Natural killer cell (primary cell): ENCODE data around the gene HOMER2. TPM values are rescaled to one million over a fixed set of nuclear protein-coding genes. Genes with fewer than 3 reads are reported as not detected.

Experiments used
- ATAC-seq, 3 donors: fragments of 150-1000 bp in 2 of 3; fragments of 200-7000 bp in 1 of 3; cut with Tn5 transposase; 1 replicate in 1 of 3; 2 replicates in 2 of 3; pipeline ENCODE4 v1.10.0; 2021; ENCODE audit warnings: mild to moderate bottlenecking in 2 of 3, moderate library complexity in 2 of 3
- DNase-seq, 2 donors: peaks; one replicate each; pipeline versions ENCODE4 v3.0.0 to v3.0.0-alpha.2; 2013 to 2021; ENCODE audit warnings: mixed read lengths in 1 of 2
- H3K27ac ChIP-seq: one replicate; pipeline ENCODE4 v1.5.1; 2013; ENCODE audit warnings: mild to moderate bottlenecking, low read length
- H3K27me3 ChIP-seq: one replicate; pipeline ENCODE4 v1.6.1; 2013; ENCODE audit warnings: low read length; ENCODE audit not compliant: control insufficient read depth, insufficient read depth
- H3K36me3 ChIP-seq: one replicate; pipeline ENCODE4 v1.6.1; 2013; ENCODE audit warnings: low read length; ENCODE audit not compliant: control insufficient read depth, insufficient read depth
- H3K4me1 ChIP-seq: one replicate; pipeline ENCODE4 v1.6.1; 2013; ENCODE audit warnings: low read length; ENCODE audit not compliant: control insufficient read depth, insufficient read depth
- H3K4me3 ChIP-seq: one replicate; pipeline ENCODE4 v1.5.1; 2013; ENCODE audit warnings: low read length
- H3K9me3 ChIP-seq: one replicate; pipeline ENCODE4 v1.6.1; 2013; ENCODE audit warnings: low read length; ENCODE audit not compliant: control insufficient read depth, insufficient read depth
- H3K27ac Mint-ChIP-seq, 2 donors: one replicate each; pipeline ENCODE4 v1.8.0; 2022; ENCODE audit warnings: mild to moderate bottlenecking in 2 of 2, mixed read lengths in 2 of 2, moderate library complexity in 1 of 2
- H3K27me3 Mint-ChIP-seq, 2 donors: one replicate each; pipeline ENCODE4 v1.8.0; 2022; ENCODE audit warnings: low read depth in 2 of 2, mixed read lengths in 2 of 2
- H3K36me3 Mint-ChIP-seq: one replicate; pipeline ENCODE4 v1.8.0; 2022; ENCODE audit warnings: mixed read lengths
- H3K4me1 Mint-ChIP-seq, 2 donors: one replicate each; pipeline ENCODE4 v1.8.0; 2022; ENCODE audit warnings: mixed read lengths in 2 of 2
- H3K4me3 Mint-ChIP-seq: one replicate; pipeline ENCODE4 v1.8.0; 2022; ENCODE audit warnings: mild to moderate bottlenecking, moderate library complexity, mixed read lengths
- H3K9me3 Mint-ChIP-seq, 2 donors: one replicate each; pipeline ENCODE4 v1.8.0; 2022; ENCODE audit warnings: mixed read lengths in 2 of 2
- WGBS: methylation state at CpG from one replicate; pipeline ENCODE4 v1.1.7; 2013; ENCODE audit warnings: missing lambda C conversion rate; ENCODE audit not compliant: insufficient coverage; 5-methylcytosine and 5-hydroxymethylcytosine counted together
- intact Hi-C: fragments of 100-400 bp; cut with micrococcal nuclease; formaldehyde crosslinking; loops from one replicate; pipeline ENCODE4 v1.14.2; 2022
- total RNA-seq, 4 donors: library from RNA; stranded (reverse); fragments of 120-200 nt in 1 of 4; gene quantifications; one replicate each; pipeline versions ENCODE4 v1.2.3 to v1.2.4, GENCODE V29; 2013 to 2022
- TF ChIP-seq, protein P1 (sequence below): fragments of 200-600 bp; IDR thresholded peaks from one replicate; pipeline ENCODE4 v1.8.0; 2022; ENCODE audit warnings: antibody characterized with exemption

Gene HOMER2
- total RNA-seq, 3 donors from 2014 or later (not counting 1 experiment from before 2014, with no cell fraction given) = 3.6 to 7.0 (median 4.0) TPM

DNA sequence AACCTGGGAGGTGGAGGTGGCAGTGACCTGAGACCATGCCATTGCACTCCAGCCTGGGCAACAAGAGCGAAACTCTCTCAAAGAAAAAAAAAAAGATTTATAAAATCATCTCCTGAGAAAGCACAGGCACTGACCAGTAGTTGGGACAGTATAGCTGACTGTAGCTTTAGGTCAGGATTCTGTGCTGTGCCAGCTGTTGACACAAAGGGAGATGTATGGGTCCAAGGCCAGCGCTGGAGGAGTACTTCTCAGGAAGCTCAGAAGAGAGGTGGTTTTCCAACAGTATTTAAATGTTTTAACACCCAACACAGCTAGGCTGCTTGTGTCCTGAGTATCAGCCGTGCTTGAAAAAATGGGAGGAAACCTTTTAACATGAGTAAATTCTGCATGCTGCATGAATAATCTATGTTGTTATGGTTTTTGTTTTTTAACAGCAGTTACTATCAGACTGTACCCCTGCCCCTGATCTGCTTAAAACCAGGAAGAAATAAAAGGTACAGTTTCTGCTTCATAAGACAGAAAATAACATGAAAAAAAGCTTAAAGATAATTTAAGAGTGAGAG is 40.0 kb upstream of the HOMER2 start:
- H3K9me3 ChIP-seq = no peaks in the 10 kb centered on the region
- Mint-ChIP-seq H3K36me3 (no peaks in the 10 kb centered on the region), H3K4me3 (no peak overlapping the region), H3K4me1 (peaks cover 2% of the 10 kb centered on the region in 2 donors), H3K27ac (no peak overlapping the region), H3K27me3 (no peaks in the 10 kb centered on the region), H3K9me3 (no peaks in the 10 kb centered on the region)
- 100% methylated on average over 1 of the region's 3 CpGs for WGBS
- no peak overlapping the region for H3K4me3 ChIP-seq
- ATAC-seq (no peak), DNase-seq (no peak)
- no peaks in the 10 kb centered on the region for H3K4me1 ChIP-seq
- TF ChIP-seq, protein P1, sequence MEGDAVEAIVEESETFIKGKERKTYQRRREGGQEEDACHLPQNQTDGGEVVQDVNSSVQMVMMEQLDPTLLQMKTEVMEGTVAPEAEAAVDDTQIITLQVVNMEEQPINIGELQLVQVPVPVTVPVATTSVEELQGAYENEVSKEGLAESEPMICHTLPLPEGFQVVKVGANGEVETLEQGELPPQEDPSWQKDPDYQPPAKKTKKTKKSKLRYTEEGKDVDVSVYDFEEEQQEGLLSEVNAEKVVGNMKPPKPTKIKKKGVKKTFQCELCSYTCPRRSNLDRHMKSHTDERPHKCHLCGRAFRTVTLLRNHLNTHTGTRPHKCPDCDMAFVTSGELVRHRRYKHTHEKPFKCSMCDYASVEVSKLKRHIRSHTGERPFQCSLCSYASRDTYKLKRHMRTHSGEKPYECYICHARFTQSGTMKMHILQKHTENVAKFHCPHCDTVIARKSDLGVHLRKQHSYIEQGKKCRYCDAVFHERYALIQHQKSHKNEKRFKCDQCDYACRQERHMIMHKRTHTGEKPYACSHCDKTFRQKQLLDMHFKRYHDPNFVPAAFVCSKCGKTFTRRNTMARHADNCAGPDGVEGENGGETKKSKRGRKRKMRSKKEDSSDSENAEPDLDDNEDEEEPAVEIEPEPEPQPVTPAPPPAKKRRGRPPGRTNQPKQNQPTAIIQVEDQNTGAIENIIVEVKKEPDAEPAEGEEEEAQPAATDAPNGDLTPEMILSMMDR = no peak
- intact Hi-C loops = no loop called here
- H3K27ac ChIP-seq = no peak overlapping the region
- H3K36me3 ChIP-seq = peaks cover 20% of the 10 kb centered on the region
- no peaks in the 10 kb centered on the region for H3K27me3 ChIP-seq

DNA sequence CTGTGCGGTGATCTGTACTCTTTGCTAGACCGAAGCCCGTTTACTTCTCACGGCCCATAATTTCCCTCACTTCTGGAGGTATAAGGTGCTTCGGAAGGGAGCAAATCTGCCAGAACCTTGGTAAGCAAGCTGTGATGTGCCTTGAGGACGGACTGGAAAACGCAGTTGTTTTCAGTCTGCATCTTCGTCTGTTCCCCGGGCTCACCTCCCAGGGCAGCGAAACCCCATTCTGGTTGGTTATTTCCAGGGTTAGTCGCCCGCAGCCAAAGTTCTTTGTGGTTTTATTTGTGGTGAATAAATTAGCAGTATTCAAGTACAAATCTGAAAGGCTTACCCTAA is 33.9 kb upstream of the HOMER2 start:
- H3K36me3 Mint-ChIP-seq = no peaks in the 10 kb centered on the region
- DNase-seq (peak in 1 of 2 donors; percentile 60), ATAC-seq (peak; percentile 49 to 51 (median 50))
- no peaks in the 10 kb centered on the region for H3K9me3 Mint-ChIP-seq
- WGBS = 0% methylated on average over 10 of the region's 12 CpGs
- no peaks in the 10 kb centered on the region for H3K27me3 ChIP-seq
- H3K4me3 ChIP-seq = peak overlapping the region; percentile 94
- H3K27ac Mint-ChIP-seq = peak overlapping the region; percentile 90 to 94
- no peaks in the 10 kb centered on the region for H3K27me3 Mint-ChIP-seq
- peak overlapping the region; percentile 97 for H3K4me3 Mint-ChIP-seq
- H3K4me1 ChIP-seq = peaks cover 15% of the 10 kb centered on the region
- intact Hi-C loops = loop anchor here (1.0 to 2.0 kb wide), 3 partner anchors 14 to 446 kb away; partner anchors contain the start of genes C15orf40 and RPS17
- no peaks in the 10 kb centered on the region for H3K9me3 ChIP-seq
- H3K36me3 ChIP-seq = peaks cover 16% of the 10 kb centered on the region
- H3K4me1 Mint-ChIP-seq = peaks cover 22 to 30% of the 10 kb centered on the region in 2 donors
- peak overlapping the region; percentile 72 for H3K27ac ChIP-seq
- TF ChIP-seq, protein P1 = no peak

DNA sequence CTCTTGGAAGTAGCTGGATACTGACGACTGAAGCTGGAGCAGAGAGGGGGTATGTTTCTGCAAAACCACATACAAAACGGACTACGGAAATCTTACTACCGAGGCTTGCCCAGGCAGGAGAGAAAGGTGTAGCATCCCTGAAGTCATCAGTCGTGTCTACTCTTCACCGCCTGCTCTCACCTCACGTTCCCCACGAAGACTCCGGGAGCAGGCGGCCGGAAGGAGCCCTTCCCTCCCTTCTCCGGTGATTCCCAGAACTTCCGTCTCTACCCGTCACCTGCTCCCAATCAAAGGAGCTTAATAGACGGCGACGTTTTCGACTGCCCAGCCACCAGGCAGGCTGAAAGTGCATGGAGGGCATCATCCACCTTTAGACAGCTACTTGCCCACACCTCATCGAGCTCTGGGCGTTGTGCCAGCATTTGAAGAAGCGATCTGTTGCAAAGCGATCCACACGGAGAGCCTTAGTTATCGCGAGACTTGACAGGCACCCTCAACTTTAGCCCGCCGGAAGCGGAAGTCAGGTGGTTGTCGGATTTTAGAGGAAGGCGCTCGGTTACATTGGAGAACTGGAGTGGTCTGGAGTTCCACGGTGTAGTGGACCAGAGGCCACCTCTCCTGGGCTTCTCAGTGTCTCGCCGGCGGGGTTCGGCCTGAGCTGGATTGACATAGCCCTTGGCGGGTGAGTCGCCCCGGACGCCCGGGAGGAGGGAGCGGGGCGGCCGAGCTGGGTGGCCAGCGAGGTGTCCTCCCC is 33.3 kb upstream of the HOMER2 start, which contains the start of gene RAMAC:
RAMAC (plus strand) TSS at position 523 of the 754 bp plus-strand sequence. CDS start 2,809 bp downstream, outside the sequence.
- Mint-ChIP-seq H3K36me3 (no peaks in the 10 kb centered on the region), H3K4me1 (peaks cover 22 to 30% of the 10 kb centered on the region in 2 donors), H3K4me3 (peak within 1 kb of the TSS; percentile 97), H3K9me3 (no peaks in the 10 kb centered on the region), H3K27me3 (no peaks in the 10 kb centered on the region), H3K27ac (peak within 1 kb of the TSS; percentile 90 to 94)
- peak; percentile 84 to 98 for DNase-seq
- H3K4me3 ChIP-seq = peak within 1 kb of the TSS; percentile 94
- no peaks in the 10 kb centered on the region for H3K9me3 ChIP-seq
- peaks cover 15% of the 10 kb centered on the region for H3K4me1 ChIP-seq
- no peaks in the 10 kb centered on the region for H3K27me3 ChIP-seq
- peaks cover 14% of the 10 kb centered on the region for H3K36me3 ChIP-seq
- TF ChIP-seq, protein P1 = no peak
- peak; percentile 91 to 95 (median 94) for ATAC-seq
- intact Hi-C loops = loop anchor here (1.0 to 2.0 kb wide), 3 partner anchors 15 to 446 kb away; partner anchors contain the start of genes C15orf40 and RPS17
- under 1% methylated on average over 45 of the region's 45 CpGs for WGBS
- H3K27ac ChIP-seq = peak within 1 kb of the TSS; percentile 72
